GM18517 (cell line): ENCODE measurements around the gene GAPVD1.
"Not testable (repeated sequence)": the region's sequence is repeated elsewhere in the genome, so short reads cannot be mapped to it uniquely, and the experiment has no call there.

ENCODE experiments used
- ATAC-seq: cut with Tn5 transposase; IDR thresholded peaks from one replicate; pipeline ENCODE4 v1.9.1; 2021; ENCODE audit warnings: mild to moderate bottlenecking, moderate library complexity; ENCODE audit not compliant: unreplicated experiment

Gene GAPVD1

DNA sequence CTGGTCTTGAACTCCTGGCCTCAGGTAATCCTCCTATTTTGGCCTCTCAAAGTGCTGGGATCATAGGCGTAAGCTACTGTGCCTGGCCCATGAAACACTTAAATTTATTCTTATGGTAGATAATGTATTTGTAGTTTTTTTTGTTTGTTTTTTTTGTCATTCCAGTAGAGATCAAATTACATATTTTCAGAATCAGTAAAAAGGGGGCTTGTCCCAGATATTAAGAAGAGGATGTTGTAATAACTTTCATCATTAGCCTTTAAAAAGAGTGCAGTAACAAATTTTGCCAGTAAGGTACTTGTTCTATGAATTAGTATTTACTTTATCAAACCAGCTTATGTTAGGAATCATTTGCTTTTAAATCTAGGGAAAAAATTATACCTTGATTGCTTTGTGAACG is 42.6 kb downstream of the GAPVD1 start:
- no peak for ATAC-seq

DNA sequence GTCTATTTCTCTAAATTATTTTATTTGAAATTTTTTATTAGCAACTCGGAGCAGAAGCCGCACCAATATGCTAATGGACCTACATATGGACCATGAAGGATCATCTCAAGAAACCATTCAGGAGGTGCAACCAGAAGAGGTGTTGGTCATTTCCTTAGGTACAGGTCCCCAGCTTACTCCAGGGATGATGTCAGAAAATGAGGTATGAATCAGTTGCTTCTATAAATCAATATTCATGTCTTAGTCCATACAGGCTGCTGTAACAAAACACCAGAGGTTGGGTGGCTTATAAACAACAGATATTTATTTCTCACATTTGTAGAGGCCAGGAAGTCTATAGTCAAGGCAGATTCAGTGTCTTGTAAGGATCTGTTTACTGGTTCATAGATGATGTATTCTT is 50.8 kb downstream of the GAPVD1 start:
- no peak for ATAC-seq

DNA sequence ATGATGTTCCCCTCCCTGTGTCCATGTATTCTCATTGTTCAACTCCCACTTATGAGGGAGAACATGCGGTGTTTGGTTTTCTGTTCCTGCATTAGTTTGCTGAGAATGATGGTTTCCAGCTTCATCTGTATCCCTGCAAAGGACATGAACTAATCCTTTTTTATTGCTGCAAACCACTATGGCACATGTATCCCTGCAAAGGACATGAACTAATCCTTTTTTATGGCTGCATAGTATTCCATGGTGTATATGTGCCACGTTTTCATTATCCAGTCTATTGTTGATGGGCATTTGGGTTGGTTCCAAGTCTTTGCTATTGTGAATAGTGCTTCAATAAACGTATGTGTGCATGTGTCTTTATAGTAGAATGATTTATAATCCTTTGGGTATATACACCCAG is 54.7 kb downstream of the GAPVD1 start:
- ATAC-seq: not testable (repeated sequence)

DNA sequence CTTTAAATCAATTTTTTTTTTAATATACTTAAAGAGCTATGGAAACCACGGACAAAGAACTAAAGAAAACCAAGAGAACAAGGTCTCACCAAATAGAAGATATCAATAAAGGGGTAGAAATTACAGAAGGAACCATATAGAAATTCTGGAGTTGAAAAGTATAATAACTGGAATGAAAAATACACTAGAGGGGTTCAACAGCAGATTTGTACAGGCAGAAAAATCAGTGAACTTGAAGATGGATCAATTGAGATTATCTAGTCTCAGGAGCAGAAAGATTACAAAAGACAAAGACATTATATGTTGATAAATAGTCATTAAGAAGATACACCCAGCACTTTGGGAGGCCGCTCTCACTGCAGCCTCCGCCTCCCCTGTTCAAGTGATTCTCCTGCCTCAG is 56.1 kb downstream of the GAPVD1 start:
- ATAC-seq: no peak

DNA sequence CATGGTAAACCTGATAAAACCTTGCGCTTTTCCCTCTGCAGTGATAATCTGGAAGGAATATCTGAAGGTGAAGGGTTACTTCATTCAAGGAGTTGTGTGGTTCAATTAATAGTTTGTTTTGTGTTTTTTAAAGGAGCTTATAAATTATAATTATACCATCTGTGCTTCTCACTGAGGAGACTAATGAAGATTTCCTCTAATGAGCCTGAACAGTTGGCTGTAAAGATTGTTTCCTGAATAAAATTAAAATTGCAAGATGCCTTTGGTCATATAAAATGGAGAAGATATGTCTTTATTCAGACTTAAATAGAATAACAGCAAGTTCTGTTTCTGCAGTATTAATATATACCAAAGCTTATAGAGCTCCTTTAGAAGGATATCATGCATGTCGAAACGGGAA is 59.9 kb downstream of the GAPVD1 start:
- ATAC-seq: no peak

DNA sequence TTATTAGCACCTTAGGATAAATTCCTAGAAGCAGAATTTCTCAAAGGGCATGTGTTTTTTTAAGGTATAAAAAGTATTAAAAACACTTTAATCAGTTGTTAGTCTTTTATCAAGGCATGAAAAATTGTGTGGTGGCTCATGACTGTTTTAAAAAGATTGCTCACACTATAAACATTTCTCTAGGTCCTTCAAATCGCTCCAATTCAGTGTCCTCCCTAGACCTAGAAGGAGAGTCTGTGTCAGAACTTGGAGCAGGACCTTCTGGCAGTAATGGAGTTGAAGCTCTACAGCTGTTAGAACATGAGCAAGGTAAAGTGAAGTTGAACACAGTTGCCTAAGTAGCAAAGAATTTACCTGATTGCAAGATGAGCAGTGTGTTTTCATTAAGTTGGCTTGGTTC is 62.0 kb downstream of the GAPVD1 start:
- ATAC-seq: no peak

DNA sequence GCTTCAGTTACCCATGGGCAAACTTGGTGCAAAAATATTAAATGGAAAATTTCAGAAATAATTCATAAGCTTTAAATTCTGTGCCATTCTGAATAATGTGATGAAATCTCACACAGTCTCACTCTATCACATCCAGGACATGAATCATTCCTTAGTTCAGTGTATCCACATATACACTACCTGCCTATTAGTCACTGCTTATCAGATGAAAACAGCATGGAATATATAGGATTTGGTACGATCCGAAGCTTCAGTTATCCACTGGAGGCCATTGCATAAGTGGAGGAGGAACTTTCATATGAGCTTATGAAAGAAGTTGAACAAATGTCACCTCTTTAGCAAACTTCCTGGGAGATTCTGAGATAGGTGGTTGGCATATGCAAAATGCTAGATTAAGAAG is 64.2 kb downstream of the GAPVD1 start:
- no peak for ATAC-seq

DNA sequence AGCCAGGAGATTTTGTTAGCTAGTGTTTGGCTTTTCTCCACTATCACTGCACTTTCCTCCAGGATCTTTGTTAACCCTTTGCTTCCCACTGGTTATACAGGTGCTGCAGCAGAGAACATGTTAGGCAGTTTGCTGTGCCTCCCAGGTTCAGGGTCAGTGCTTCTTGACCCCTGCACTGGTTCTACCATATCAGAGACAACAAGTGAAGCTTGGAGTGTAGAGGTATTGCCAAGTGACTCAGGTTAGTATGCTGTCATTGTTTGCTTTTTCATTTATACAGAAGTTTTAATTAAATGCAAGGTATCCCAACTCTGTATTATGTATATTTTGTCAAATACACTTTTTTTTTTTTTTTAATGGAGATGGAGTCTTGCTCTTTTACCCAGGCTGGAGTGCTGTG is 68.4 kb downstream of the GAPVD1 start:
- no peak for ATAC-seq

DNA sequence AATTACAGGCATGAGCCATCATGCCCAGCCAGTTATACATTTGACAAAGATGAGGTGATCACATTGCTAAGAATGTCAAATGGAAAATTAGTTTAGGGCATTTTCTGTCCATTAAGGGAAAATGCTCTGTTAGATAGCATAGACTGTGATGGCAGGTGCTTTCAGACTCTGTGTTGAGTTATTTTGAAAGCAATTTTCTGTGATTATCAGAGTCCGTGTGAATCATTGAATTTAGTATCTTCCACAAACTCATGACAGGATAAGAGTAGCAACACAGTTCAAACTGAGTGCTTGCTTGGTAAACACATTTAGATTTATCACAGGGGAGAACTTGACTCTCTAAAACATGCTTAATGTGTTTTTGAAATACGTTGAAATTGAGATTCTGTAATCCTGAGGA is 69.0 kb downstream of the GAPVD1 start:
- no peak for ATAC-seq

DNA sequence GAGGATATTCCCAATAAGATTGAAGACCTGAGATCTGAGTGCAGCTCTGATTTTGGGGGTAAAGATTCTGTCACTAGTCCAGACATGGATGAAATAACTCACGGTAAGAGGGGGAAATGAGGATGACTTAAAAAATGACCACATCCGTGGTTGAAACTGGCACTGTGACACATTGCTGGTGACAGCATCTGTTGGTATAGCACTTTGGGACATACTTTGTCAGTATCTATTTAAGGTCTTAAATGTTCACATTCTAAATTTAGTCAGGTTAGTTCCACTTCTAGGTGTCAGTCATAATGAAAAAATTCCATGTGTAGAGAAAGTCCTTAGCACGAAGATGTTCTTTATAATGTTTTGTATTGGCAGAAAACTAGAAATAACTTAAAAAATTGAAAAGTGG is 70.9 kb downstream of the GAPVD1 start:
- peak; percentile 77 for ATAC-seq

DNA sequence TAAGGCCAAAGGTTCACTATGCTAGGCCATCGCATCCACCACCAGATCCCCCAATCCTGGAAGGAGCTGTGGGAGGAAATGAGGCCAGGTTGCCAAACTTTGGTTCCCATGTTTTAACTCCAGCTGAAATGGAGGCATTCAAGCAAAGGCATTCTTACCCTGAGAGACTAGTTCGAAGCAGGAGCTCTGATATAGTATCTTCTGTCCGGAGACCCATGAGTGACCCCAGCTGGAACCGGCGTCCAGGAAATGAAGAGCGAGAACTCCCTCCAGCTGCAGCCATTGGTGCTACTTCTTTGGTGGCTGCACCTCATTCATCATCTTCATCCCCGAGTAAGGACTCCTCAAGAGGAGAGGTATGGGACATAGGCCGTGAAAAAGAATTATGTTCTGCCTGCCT is 75.6 kb downstream of the GAPVD1 start:
- no peak for ATAC-seq

DNA sequence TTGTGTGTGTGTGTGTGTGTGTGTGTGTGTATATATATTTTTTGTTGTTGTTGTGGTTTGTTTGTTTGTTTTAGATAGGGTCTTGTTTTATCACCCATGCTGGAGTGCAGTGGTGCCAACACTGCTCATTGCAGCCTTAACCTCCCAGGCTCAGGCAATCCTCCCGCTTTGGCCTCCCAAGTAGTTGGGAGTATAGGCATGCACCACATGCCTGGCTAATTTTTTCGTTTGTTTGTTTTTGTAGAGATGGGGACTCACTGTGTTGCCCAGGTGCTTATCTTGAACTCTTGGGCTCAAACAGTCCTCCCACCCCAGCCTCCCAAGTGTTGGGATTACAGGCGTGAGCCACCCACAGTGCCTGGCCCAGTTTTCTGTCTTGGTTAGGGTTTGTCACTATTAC is 77.3 kb downstream of the GAPVD1 start:
- ATAC-seq: no peak

DNA sequence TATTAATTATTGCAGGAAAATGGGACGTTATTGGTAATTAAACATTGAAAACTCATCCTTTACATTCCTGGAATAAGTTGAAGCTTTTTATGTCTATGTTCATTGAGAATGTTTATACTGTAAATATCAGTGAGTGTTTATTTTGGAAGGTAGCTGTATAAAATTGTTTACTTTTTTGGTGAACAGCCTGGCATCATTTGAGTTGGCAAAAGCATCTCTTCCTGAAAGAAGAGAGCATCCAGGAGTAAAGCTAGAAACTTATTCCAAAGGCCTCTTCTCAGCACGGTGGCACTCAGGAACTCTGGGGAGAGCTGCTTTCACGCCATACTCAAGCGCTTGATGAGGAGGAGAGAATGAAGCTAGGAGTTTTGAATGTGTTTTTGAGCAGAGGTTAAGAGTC is 79.9 kb downstream of the GAPVD1 start:
- no peak for ATAC-seq

DNA sequence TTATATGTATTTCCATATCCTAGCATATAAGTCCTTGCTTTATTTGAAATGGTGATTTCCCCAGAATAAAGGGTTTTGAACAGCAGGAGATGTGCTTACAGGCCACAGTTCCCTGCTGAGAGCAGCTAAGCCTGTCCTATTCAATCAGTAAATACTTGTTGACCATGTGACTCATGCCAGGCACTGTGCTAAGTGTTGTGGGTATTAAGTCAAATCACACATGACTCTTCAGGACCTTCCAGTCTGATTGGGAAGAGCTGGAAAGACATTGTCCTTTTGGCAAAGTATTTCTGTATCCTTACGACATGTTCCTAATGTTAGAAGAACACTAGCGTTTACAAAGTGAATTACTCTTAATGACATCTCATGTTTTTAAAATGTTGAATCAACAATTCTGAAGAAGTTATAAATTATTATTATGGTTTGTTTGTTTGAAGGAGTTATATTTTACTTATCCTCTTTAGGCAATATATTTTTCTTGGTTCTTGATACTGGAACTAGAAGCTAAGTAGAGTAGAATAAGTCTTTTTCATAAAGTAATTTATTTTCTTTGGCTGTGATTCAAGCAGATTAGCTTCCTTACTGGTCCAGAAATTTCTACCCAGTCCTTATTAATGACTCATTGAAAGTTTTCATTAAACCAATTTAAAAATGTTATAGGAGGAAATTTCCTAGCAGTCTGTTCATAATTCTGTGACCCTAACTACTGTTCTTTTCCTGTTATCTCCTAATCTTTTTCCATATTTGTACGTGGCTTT is 82.1 kb downstream of the GAPVD1 start:
- ATAC-seq: no peak

DNA sequence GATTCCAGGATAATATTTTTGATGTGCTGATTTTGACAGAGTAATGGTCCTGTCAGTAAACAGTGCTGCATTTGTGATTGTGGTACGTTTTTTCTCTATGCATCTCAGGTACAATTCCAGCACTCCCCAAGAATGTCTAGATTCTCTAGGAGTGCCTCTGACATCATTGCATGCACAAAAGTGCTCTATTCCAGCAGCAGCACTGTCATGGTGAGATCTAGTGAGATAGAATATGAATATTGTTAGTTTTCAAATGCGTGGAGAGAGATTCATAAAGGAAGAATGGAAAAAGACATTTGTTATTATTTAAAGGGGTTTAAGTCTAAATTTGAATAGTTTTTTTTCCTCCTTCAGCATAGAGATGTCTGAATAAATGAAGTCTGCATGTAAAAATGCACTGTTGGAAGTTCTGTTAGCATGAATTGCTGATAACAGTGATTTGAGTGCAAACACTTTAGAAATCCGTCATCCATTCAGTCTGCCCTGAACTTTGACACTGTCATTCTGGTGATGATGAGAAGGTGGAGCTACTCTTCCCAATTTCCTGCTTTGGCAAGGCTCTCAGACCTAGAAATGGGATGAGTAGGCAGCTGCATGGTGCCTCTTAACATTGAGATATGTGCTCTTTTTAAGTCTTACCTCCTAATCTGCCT is 84.6 kb downstream of the GAPVD1 start:
- ATAC-seq: no peak

DNA sequence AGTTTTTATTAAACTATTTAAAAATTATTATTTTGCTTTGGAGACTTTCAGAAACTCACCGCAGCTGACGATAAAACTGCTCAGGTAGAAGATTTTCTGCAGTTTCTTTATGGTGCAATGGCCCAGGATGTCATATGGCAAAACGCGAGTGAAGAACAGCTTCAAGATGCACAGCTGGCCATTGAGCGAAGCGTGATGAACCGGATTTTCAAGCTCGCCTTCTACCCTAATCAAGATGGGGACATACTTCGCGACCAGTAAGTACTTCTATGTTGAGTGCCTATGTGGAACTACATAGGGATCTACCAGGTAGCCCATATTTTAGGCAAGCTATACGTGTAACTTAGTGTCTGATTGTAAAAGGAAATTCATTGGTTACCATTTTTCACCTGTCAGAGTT is 94.0 kb downstream of the GAPVD1 start:
- no peak for ATAC-seq

DNA sequence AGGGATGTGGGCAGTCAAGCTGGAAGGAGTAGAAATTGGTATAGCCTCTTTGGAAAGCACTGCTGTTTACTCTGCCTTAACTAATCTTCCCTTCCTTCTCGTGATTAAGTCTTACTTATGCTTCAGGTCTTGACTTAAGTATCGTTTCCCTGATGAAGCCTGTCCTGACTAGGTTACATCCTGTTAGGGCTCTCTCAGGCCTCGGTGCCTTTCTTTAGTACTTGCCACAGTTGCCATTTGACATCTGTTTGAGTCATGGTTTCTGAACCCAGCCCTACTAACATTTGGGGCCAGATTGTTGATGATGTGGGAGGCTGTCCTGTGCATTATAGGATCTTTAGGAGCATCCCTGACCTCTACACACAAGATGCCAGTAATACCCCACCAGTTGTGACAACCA is 94.4 kb downstream of the GAPVD1 start:
- no peak for ATAC-seq

DNA sequence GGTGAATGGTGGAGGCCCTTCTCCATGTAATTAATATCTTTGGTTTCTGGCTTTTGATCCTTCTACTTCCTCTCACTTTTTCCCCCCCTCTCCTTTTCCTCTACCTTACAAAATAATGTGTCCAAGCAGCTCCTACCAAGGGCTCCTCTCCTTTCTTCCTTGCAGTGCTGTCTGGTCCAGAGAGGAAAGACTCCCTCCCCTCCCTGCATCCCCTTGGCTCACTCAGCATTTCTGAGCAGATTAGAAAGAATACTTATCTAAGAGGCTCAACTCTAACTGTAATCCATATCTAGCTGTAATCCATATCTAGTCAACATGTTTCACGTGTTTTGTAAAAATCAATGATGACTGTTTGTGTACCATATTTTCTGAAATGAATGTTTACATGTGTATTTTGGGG is 97.4 kb downstream of the GAPVD1 start:
- no peak for ATAC-seq

DNA sequence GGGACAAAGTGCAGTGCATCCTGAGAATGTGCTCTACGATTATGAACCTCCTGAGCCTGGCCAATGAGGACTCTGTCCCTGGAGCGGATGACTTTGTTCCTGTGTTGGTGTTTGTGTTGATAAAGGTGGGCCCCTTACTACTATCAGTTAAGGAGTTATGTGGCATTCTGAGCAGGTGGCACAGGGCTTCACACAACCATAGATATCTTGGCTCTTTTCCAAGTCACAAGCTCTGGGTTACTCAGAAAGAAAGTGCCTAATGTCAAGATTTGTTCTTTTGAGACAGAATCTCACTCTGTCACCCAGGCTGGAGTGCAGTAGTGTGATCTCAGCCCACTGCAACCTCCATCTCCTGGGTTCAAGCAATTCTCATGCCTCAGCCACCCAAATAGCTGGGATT is 99.0 kb downstream of the GAPVD1 start:
- no peak for ATAC-seq

DNA sequence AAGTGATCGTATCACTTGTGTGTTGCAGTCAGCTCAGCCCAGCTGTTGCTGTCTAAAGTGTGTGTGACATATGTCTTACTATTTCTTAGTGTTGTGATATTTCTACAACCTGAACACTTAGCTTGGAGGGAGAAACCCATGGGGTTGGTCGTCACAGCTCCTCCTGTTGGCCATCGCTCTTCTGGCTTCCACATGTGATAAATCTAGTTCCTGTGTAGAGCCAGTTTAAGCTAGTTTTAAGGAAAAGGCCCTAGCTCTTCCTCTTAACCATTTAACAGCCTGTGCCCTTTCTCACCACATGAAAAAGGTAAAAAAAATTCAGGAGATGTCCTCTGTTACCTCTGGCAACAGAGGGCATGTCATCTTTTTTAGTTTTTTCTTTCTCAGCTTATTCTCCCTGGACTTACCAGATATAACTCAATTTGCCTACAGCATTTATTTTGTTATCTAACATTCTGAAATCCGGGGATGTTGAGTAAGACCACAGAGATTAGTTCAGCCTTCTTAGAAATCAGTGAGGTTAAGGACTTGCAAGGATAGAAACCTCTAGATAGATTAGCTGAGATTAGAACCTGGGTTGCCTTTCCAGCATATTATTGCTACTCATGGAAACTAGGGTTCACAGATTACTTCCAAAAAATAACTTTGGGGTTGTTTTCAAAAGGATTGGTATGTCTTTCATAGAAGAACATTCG is 100.4 kb downstream of the GAPVD1 start:
- ATAC-seq: no peak

DNA sequence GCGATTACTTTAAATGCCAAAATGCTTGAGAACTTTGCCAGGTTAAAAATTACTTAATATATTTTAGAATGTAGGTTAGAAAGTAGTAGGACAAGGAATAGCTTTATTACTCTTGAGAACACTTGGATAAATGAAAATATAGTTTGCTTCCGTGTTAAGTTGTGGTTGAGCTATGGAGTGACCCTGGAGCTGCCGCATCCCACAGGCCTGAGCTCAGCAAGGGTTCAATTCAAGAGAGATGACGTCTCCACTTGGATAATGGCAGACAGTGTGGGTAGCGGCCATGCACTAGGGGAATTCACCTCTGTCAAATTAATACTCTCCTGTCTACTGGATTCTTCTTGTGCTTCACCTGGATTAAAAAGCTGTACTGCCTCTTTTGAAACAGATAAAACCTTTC is 105.0 kb downstream of the GAPVD1 start:
- no peak for ATAC-seq

DNA sequence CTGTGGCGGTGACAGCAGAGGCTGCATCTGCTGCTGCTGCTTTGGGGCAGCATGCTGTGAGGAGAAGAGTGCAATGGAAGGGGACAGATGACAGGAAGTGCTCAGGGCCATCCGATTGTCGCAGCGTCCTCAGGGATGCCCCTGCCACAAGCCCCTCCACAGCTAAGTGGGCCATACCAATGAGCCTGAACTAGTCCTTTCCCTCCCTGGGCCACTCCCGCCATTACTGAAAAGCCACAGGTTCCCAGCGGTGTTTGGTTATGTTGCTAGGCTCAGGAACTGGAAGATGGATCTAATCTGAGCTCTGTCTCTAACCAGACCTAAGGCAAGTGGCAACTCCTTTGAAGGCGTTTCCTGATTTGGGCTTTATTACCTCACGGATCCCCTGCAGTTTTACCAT is 109.2 kb downstream of the GAPVD1 start:
- no peak for ATAC-seq
